Neural progenitor cell (in vitro differentiated cells): Measurements from ENCODE around the gene ADAMTS20.

Source experiments
- EZH2 ChIP-seq: fragments of 200-600 bp; sonication (generic); IDR thresholded peaks from 2 replicates; pipeline ENCODE4 v1.6.1; 2017; ENCODE audit warnings: antibody characterized with exemption, mild to moderate bottlenecking, moderate library complexity
- EZH2phosphoT487 ChIP-seq: fragments of 200-600 bp; sonication (generic); IDR thresholded peaks from 2 replicates; pipeline ENCODE4 v1.6.1; 2017; ENCODE audit warnings: antibody characterized with exemption
- TF ChIP-seq, protein P1 (sequence below): fragments of 200-600 bp; sonication (generic); IDR thresholded peaks from 2 replicates; pipeline ENCODE4 v1.5.1; 2017; ENCODE audit warnings: antibody characterized with exemption, mild to moderate bottlenecking

DNA sequence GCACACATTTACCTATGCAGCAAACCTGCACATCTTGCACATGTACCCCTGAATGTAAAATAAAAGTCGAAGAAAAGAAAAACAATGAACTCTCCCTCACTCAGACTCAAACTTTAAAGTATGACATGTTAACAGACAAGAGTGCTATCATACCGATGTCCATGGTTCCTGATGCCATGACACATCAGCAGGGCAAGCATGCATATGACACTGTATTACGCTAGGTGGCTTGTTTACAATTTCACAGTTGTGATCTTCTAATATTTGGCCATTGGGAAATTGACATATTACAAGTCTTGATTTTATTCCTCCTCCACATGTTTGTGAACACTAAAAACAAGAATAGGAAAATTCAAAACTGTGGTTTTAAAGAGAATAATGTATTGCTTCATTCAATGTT is 126.6 kb downstream of the ADAMTS20 start:
- TF ChIP-seq, protein P1, sequence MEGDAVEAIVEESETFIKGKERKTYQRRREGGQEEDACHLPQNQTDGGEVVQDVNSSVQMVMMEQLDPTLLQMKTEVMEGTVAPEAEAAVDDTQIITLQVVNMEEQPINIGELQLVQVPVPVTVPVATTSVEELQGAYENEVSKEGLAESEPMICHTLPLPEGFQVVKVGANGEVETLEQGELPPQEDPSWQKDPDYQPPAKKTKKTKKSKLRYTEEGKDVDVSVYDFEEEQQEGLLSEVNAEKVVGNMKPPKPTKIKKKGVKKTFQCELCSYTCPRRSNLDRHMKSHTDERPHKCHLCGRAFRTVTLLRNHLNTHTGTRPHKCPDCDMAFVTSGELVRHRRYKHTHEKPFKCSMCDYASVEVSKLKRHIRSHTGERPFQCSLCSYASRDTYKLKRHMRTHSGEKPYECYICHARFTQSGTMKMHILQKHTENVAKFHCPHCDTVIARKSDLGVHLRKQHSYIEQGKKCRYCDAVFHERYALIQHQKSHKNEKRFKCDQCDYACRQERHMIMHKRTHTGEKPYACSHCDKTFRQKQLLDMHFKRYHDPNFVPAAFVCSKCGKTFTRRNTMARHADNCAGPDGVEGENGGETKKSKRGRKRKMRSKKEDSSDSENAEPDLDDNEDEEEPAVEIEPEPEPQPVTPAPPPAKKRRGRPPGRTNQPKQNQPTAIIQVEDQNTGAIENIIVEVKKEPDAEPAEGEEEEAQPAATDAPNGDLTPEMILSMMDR: no peak
- TF ChIP-seq EZH2 (no peak), EZH2phosphoT487 (no peak)
